Activated CD4-positive, alpha-beta T cell treated with anti-CD3 and anti-CD28 coated beads for 1 hour (primary cell): ENCODE results near the gene GGA3.
"Not testable (repeated sequence)": the region's sequence is repeated elsewhere in the genome, so short reads cannot be mapped to it uniquely, and the experiment has no call there.

ENCODE experiments used
- DNase-seq: peaks from one replicate; pipeline ENCODE4 v3.0.0-alpha.2; 2020

Gene GGA3, protein sequence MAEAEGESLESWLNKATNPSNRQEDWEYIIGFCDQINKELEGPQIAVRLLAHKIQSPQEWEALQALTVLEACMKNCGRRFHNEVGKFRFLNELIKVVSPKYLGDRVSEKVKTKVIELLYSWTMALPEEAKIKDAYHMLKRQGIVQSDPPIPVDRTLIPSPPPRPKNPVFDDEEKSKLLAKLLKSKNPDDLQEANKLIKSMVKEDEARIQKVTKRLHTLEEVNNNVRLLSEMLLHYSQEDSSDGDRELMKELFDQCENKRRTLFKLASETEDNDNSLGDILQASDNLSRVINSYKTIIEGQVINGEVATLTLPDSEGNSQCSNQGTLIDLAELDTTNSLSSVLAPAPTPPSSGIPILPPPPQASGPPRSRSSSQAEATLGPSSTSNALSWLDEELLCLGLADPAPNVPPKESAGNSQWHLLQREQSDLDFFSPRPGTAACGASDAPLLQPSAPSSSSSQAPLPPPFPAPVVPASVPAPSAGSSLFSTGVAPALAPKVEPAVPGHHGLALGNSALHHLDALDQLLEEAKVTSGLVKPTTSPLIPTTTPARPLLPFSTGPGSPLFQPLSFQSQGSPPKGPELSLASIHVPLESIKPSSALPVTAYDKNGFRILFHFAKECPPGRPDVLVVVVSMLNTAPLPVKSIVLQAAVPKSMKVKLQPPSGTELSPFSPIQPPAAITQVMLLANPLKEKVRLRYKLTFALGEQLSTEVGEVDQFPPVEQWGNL

DNA sequence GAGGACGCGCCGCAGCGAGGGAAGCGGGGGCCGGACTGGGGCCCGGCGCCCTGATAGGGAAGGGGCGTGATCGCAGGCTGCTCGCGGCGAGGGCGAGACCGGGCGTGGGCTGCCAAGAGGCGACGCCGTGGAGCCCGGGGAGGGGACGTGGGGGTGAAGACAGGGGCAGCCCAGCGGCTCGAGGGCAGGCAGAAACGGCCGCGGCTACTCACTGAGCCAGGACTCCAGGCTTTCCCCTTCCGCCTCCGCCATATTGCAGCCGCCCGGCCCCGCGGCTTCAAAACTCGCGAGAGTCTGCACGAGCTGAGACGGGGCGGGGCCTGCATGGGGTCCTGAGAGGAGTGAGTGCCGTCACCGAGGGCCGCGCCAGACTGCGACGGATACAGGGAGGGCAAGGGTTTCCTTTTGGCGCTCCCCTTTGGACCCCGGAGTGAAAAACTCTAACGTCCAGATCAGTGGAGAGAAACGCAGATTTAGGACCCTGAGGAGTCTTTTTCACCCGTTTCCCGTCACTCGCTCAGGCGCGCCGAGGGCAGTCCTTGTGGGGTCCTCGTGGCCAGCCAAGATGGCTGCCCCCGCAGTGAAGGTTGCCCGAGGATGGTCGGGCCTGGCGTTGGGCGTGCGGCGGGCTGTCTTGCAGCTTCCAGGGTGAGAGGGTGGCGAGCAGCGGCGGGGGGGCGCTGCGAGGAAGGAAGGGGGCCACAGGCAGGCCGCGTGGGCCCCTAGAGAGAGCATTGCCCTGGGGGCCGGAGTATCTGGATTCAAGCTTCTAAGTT, at the start of gene GGA3, which contains the start of gene MRPS7:
Gene GGA3 (minus strand): TSS at position 271 of the 776 bp plus-strand sequence. CDS start 19 bp downstream, at position 252.
Gene MRPS7 (plus strand): TSS at position 544 of the 776 bp plus-strand sequence. CDS start 22 bp downstream, at position 566.
- DNase-seq = peak; percentile 93

DNA sequence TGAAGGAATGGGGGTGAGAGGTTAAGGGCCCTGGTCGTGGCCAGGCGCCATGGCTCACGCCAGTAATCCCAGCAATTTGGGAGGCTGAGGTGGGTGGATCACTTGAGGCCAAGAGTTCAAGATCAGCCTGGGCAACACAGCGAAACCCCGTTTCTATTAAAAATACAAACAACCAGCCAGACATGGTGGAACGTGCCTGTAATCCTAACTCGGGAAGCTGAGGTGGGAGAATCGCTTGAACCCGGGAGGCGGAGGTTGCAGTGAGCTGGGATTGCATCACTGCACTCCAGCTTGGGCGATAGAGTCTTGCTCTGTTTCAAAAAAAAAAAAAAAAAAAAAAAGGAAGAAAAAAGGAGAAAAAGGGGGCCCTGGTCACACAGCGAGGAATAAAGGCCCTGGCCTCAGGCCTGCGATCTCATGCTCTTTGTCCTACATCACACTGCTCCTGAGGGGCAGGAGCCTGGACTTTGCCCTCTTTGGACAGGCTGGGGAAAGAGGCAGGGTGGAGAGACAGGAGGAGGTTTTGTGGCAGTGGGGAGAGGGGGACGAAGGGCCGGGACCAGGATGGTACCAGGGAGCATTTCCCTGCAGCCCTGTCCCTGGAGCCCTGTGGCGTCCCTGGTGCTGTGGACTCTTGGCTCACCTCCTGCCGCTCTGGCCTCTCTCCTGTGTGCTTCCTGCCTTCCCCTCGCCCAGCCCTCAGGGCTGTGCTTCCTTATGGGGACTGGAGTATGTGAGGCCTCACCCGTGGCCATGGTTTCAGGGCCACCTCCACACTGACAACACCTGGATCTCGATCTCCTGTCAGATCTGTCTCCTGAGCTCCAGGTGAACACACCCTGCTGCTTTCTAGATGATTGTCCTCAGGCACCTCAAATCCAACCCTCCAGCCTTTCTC, 47.6 kb upstream of the GGA3 start:
- no peak for DNase-seq

DNA sequence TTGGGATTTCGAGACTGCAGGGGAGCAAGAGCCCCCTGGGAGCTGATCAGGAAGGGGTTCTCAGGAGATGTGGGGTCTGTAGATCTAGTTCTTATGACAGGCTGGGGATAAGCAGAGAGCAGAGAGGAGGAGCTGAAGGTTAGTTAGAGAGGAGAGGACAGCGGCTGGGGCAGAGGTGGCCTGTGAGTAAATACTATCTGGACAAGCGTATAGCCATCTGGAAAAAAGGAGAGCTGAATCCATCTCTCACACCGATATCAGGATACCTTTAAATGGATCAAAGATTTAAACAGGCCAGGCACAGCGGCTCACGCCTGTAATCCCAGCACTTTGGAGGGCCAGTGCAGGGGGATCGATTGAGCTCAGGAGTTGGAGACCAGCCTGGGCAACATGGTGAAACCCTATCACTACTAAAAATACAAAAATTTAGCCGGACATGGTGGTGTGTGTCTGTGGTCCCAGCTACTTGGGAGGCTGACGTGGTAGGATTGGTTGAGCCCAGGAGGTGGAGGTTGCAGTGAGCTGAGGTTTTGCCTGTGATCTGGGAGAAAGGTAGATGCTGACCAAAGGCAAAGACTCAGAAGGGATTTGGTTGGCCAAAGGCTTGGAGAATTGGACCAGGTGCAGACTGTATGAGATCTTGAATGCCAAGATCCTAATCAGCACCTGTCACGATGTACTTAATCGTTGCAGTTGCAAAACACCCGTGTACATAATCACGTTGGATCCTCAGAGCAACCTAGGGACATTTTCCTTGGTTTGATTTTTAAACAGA, 46.7 kb upstream of the GGA3 start:
- DNase-seq = no peak

DNA sequence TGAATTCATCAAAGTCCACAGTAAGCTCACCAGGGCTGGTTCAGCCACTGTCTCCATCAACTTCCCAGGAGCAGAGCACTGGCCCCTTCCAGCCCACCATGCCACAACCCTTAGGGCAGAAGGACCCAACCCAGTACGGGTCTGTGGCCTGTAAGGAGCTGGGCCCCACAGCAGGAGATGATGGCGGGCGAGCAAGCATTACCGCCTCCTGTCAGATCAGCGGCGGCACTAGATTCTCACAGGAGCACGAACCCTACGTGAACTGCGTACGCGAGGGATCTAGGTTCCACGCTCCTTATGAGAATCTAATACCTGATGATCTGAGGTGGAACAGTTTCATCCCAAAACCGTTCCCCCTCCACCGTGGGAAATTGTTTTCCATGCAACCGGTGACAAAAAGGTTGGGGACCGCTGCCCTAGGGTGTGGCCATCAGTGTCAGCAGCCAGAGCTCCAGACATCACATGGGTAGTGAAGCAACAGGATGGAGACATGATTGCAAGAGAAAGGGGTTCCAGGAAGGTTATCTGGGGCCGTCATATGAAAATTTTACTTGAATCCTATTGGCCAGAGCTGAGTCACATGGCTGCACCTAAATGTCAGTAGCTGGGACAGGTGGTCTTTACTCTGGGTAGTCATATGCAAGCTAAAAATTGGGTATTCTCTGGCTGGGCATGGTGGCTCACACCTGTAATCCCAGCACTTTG, 40.2 kb upstream of the GGA3 start:
- DNase-seq = no peak

DNA sequence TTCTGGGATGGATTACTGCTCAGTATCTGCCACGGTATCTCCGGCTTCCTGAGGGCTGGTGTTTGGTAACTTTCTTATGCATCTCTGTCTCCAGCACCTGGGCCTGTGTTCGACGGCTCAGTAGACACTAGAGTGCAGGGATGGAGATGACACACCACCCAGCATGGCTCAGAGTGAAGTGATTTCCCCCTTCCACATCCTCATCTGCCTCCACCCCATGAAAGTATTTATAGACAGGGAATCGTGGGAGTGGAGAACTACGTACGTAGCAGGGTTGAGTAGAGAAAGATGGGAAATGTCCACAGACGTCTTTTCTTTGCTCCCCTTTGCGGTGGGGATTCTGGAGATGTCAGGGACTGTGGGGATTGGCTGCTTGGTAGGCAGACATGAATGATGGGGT, 39.6 kb upstream of the GGA3 start:
- no peak for DNase-seq

DNA sequence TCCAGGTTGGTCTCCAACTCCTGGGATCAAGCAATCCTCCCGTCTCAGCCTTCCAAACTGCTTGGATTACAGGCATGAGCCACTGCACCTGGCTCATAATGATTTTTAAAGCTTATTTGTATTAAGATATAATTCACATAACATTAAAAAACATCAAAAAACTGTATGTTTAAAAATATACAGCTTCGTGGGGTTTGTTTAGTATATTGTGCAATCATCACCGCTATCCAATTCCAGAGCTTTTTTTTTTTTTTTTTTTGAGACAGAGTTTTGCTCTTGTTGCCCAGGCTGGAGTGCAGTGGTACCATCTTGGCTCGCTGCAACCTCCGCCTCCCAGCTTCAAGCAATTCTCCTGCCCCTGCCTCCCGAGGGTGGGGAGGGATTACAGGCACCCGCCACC, 38.9 kb upstream of the GGA3 start:
- DNase-seq = no peak

DNA sequence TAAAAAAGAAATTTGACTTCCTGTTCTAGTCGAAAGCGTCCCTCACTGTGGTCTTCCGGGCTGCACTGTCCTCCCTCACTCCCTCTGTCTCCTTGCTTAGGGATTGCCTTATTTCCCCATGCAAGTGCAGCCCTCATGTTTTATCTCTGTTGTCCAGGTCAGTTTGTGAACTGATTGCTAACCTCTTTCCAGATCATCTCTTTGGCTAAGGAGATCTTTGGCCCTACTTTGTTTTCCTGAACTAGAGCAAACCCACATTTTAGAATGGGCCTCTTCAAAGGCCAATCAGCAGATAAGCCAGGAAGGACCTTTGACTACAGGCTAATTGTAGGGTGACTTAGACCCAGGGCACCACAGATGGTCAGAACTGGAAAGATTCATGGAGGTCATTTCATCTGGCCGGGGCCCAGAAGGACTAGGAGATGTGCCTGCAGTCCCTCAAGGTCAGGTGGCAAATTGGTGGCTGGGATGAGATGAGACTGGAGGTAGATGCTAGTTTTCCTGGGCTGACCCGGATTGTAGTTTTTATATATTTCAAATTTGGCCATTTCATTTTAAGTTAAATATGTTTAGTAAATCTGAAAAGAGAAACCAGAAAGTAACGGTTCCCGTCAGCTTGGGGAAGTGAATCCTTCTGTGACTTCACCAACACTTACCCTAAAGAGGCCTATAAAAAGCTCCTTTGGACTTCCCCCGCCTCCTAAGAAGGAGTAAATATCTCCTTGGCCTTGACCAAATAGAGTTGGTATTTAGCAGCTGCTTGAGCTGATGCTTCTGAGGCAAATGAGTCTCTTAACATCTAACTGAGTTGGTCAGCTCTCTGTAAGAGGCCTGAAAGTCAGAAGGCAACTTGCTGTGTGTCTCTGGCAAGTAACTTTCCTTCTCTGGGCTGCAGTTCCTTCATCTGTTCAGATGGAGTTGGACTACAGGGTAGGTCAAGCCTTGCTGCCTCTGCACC, 34.1 kb upstream of the GGA3 start:
- DNase-seq = no peak

DNA sequence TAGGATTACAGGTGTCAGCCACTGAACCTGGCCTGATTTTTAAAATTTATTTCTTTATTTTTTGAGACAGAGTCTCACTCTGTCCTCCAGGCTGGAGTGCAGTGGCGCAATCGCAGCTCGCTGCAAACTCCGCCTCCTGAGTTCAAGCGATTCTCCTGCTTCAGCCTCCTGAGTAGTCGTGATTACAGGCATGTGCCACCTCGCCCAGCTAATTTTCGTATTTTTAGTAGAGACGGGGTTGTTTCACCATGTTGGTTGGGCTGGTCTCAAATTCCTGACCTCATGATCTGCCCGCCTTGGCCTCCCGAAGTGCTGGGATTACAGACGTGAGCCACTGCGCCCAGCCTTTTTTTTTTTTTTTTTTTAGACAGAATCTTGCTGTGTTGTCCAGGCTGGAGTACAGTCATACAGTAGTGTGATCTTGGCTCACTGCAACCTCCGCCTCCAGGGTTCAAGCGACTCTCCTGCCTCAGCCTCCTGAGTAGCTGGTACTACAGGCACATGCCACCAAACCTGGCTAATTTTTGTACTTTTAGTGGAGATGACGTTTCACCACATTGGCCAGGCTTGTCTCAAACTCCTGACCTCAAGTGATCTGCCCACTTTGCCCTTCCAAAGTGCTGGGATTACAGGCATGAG, 31.5 kb upstream of the GGA3 start:
- not testable (repeated sequence) for DNase-seq

DNA sequence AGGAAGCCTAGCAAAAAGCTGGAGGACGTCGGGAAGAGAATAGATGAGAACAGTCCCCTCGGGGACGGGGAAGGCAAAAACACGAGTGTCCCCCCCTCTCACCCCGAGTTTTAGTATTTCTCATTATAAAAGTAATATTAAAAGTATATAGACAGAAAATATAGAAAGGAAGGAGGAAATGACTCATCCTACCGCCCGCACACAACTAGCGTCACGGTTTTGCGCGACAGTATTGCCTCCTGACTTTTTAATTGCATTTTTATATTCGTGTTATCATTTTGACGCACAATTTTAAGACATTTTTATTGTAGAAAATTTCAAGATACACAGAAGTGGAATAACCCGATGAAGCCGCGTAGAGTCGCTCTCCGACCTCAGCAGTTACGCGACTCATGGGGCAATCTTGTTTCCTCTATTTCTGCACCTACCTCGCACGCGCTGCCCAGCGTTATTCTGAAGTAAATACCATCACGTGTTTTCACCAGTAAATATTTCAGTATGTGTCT, 28.5 kb upstream of the GGA3 start:
- DNase-seq = peak; percentile 55

DNA sequence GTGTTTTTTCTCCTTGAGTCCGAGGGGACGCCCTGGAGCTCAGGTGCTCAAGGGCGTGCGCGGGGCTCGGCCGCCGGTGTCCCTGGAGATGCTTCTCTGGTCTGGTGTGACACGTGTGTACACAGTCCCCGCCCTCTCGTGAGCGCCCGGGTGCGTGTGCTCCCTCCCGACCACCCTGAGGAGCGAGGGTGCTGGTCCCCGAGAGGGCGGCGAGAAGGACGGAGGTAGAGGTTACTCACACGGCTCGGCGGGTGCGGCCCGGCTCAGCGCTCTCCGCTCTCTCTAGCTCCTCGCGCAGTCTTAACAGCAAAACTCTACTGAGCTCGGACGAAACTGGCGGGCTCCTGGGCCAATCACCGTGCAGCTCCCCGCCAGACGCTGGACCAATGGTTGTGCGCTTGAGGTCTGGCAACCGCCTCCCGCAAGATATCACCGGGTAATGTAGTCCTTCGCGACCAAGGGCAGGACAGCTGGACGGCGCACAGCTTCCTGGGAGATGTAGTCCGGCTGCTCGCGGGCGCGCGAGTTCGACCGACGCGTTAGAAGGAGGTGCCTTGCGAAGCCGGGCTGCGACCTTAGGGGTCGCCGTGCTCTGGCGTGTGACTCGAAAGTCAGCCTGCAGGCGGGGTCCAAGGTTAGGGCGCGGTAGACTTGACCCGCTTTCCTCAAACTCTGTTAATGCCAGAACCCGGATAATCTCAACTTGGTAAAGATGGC, 27.9 kb upstream of the GGA3 start, which contains the start of gene SLC25A19:
Gene SLC25A19 (minus strand): TSS at position 319 of the 717 bp plus-strand sequence. CDS start 2,669 bp downstream, outside the sequence.
- peak; percentile 95 for DNase-seq

DNA sequence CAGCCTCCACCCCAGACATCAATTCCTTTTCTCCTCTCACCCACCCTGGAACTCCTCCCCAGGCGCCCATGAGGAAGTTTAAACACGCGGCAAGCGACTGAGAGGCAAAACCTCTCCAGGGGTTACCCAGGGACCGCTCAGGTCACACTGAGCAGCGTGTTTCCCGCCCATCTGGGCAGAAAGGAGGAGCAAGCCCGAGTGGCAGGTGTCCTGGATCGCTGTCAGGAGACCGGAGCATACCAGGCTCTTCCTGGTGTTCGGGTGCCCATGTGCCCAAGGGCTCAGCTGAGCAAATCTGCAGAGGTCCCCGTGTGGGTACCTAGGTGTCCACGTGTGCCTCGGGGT, 27.3 kb upstream of the GGA3 start:
- peak; percentile 19 for DNase-seq

DNA sequence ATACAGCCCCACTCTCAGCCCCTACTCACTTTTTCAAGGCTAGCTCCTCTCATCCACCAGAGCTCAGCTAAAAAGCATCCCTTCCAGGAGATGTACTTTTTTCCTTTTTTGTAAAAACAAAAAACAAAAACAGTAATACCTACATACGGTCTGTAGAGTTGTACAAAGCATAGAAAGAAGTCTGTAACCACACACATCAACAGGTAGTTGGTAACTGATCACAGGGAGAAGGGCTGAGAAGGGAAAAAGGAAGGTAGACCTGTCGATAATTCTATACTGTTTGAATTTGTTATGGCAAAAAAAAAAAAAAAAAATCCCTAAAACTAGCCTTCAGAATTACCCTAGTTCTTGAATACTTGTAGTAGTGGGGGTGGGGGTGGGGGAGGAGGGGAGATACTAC, 27.0 kb upstream of the GGA3 start:
- no peak for DNase-seq

DNA sequence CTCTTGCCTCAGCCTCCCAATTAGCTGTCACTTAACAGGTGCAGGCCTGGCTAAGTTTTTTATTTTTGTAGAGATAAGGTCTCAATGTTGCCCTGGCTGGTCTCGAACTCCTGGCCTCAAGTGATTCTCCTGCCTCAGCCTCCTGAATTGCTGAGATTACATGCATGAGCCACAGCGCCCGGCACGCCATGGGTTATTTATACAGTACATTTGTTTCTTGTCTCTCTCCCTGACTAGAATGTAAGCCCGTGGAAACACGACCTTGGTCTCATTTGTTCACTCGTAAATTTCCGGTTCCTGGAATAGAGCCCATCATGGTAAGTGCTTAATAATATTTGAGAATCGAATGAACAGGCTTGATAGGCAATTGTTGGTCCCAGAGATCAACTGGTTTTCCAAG, 25.8 kb upstream of the GGA3 start:
- no peak for DNase-seq

DNA sequence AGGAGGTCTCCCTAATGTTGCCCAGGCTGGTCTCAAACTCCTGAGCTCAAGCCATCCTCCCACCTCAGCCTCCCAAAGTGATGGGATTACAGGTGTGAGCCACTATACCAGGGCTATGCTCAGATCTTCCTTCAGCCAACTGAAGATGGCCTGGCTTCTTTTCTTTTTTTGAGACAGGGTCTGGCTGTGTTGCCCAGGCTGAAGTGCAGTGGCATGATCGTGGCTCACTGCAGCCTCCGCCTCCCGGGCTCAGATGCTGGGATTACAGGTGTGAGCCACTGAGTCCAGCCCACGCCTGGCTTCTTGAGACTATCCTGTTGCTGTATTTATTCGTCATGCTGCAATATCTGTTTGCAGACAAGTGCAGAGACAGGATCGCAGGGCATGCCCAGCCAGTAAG, 23.7 kb upstream of the GGA3 start:
- no peak for DNase-seq

DNA sequence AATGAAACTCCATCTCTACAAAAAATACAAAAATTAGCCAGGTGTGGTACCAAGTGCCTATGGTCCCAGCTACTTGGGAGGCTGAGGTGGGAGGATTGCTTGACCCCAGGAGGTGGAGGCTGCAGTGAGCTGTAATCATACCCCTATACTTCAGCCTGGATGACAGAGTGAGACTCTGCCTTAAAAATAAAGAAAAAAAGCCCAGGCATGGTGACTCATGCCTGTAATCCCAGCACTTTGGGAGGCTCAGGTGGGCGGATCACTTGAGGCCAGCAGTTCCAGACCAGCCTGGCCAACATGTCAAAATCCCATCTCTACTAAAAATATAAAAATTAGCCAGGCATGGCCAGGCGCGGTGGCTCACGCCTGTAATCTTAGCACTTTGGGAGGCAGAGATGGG, 18.8 kb upstream of the GGA3 start:
- not testable (repeated sequence) for DNase-seq

DNA sequence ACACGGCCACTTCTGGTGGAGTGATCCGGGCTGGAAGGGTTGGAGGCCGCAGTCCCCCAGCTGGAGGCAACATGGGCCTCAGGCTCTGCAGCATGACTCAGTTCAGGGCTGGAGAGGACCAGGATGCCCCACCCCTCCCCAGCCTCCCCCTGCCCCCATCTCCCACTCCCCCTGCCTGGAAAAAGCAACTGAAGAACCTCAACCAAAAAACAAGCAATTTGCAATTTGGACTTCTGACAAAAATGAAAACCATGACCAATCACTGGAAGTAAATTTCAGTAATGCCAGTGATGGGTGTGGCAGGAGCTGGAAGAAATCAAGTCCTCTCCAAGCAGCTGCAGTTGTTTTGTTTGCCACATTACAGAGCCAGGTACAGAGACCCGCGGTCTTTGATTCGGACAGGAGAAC, 16.3 kb upstream of the GGA3 start:
- DNase-seq = no peak

DNA sequence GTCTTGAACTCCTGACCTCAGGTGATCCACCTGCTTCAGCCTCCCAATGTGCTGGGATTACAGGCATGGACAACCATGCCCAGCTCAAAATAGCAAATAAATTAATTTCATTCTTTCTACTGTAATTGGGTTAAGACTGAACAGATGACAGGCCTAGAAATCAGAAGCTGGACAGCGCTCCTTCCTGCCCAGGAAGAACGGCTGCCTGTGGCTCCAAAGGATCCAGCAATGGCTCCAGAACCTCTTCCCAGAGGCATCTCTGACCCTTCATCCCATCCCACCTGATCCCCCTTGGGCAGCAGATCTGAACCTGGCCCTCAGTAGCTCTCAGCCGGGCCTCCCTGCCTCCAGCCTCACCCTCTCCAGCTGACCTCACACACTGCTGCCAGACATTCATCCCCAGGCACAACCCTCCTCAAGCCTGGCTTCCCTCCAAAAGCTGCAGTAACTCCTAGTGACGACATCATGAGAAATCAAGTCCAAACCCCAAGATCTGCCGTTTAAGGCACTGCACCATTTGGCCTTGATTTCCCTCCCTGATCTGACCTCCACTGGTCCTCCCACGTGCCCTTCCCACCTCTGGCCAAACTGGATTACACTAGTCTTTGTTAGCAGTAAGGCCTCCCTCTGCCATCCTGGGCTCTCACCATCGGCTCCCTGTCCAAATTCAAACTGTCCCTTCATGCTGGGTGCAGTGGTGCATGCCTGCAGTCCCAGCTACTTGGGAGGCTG, 12.7 kb upstream of the GGA3 start:
- DNase-seq = no peak

DNA sequence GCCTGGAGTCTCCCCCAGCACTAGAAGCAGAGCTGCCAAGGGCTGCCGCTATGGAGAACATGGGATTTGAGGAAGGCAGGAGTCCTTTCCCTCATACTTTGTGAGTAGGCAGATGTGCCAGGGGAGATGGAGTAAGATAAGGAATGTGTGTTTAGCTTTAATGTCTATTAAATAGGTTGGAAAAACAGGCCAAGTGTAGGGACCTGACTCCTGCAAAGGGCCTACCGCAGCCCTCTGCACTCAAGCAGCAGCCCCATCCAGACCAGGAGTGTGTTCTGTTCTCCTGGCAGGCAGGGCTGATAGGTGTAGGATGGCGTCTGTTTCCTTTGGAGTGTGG, 11.4 kb upstream of the GGA3 start:
- DNase-seq = no peak
